HepG2 (cell line): ENCODE data around the gene ZNF235. TPM values are rescaled to one million over a fixed set of nuclear protein-coding genes. Genes with fewer than 3 reads are reported as not detected.

Source experiments
- ADNP ChIP-seq: sonication (generic); formaldehyde crosslinking; IDR thresholded peaks from 2 replicates; pipeline ENCODE4 v1.4.0; 2020; ENCODE audit warnings: missing genetic modification reagents
- ARNT2 ChIP-seq: sonication (generic); formaldehyde crosslinking; IDR thresholded peaks from 2 replicates; pipeline ENCODE4 v1.8.0; 2022; ENCODE audit warnings: mild to moderate bottlenecking, low read depth, missing genetic modification reagents, moderate library complexity
- FIP1L1 ChIP-seq: fragments of 200-400 bp; formaldehyde crosslinking; IDR thresholded peaks from 2 replicates; pipeline ENCODE4 v1.6.1; 2018; ENCODE audit warnings: low read depth, mild to moderate bottlenecking, low read length, moderate library complexity, borderline replicate concordance; ENCODE audit not compliant: insufficient read depth
- FOSL1 ChIP-seq: sonication (generic); formaldehyde crosslinking; IDR thresholded peaks from 2 replicates; pipeline ENCODE4 v1.9.0; 2021; ENCODE audit warnings: missing genetic modification reagents, borderline replicate concordance
- GABPB1 ChIP-seq: IDR thresholded peaks from 2 replicates; pipeline ENCODE4 v1.6.1; 2016; ENCODE audit warnings: mild to moderate bottlenecking, missing genetic modification reagents, moderate library complexity, missing compliant biosample characterization
- KLF16 ChIP-seq, 2 experiments: sonication (generic) in 1 of 2; formaldehyde crosslinking in 1 of 2; IDR thresholded peaks; 2 replicates each; pipeline versions ENCODE4 v1.6.1 to v1.8.0; 2016 to 2023; ENCODE audit warnings: missing genetic modification reagents in 2 of 2, missing compliant biosample characterization in 1 of 2
- MAFG ChIP-seq: sonication (generic); formaldehyde crosslinking; IDR thresholded peaks from 2 replicates; pipeline ENCODE4 v1.5.1; 2020; ENCODE audit warnings: mild to moderate bottlenecking, missing genetic modification reagents
- NBN ChIP-seq: fragments of 450-650 bp; conservative IDR thresholded peaks from 2 replicates; pipeline ENCODE4 v1.6.1; 2017
- NPAS2 ChIP-seq: sonication (generic); formaldehyde crosslinking; IDR thresholded peaks from 2 replicates; pipeline ENCODE4 v1.8.0; 2022; ENCODE audit warnings: mild to moderate bottlenecking, missing genetic modification reagents, borderline replicate concordance
- PHF21A ChIP-seq: sonication (generic); formaldehyde crosslinking; IDR thresholded peaks from 2 replicates; pipeline ENCODE4 v1.5.0; 2020; ENCODE audit warnings: mild to moderate bottlenecking, missing genetic modification reagents
- REL ChIP-seq: sonication (generic); formaldehyde crosslinking; conservative IDR thresholded peaks from 2 replicates; pipeline ENCODE4 v1.8.0; 2022; ENCODE audit warnings: mild to moderate bottlenecking, missing genetic modification reagents, moderate library complexity
- SETDB1 ChIP-seq: sonication (generic); formaldehyde crosslinking; IDR thresholded peaks from 2 replicates; pipeline ENCODE4 v1.5.1; 2020; ENCODE audit warnings: missing genetic modification reagents, mild to moderate bottlenecking, borderline replicate concordance
- ZBTB21 ChIP-seq: sonication (generic); formaldehyde crosslinking; IDR thresholded peaks from 2 replicates; pipeline ENCODE4 v1.4.0; 2020; ENCODE audit warnings: missing genetic modification reagents
- ZNF547 ChIP-seq: sonication (generic); formaldehyde crosslinking; IDR thresholded peaks from 2 replicates; pipeline ENCODE4 v1.5.1; 2020; ENCODE audit warnings: mild to moderate bottlenecking, missing genetic modification reagents
- ZNF556 ChIP-seq: sonication (generic); formaldehyde crosslinking; IDR thresholded peaks from 2 replicates; pipeline ENCODE4 v1.4.0; 2020; ENCODE audit warnings: mild to moderate bottlenecking, missing genetic modification reagents, borderline replicate concordance
- ZNF777 ChIP-seq: sonication (generic); formaldehyde crosslinking; IDR thresholded peaks from 2 replicates; pipeline ENCODE4 v1.4.0; 2020; ENCODE audit warnings: missing genetic modification reagents
- ZNF883 ChIP-seq: sonication (generic); formaldehyde crosslinking; IDR thresholded peaks from 2 replicates; pipeline ENCODE4 v1.5.1; 2020; ENCODE audit warnings: mild to moderate bottlenecking, missing genetic modification reagents; ENCODE audit errors: not compliant biosample characterization
- ZSCAN20 ChIP-seq: sonication (generic); formaldehyde crosslinking; IDR thresholded peaks from 2 replicates; pipeline ENCODE4 v1.4.0; 2020; ENCODE audit warnings: missing genetic modification reagents, mild to moderate bottlenecking, borderline replicate concordance
- polyA plus RNA-seq, 8 experiments: library from polyadenylated mRNA; depleted of rRNA in 3 of 8; stranded (reverse) in 7 of 8; unstranded in 1 of 8; fragments of >200 nt; fragmentation: Illumina TruSeq in 4 of 8; extraction: Trizol in 4 of 8; gene quantifications; 2 replicates each; pipeline versions ENCODE4 v1.2.1 to v1.2.3, GENCODE V29; 2011 to 2016; ENCODE audit warnings: low read depth in 4 of 8, missing spikeins in 1 of 8, mixed read lengths in 1 of 8; ENCODE audit not compliant: insufficient read depth in 1 of 8
- total RNA-seq, 5 experiments: library from RNA; depleted of rRNA; stranded (reverse); fragments of >200 nt; fragmentation: Illumina TruSeq; extraction: Trizol; gene quantifications; 2 replicates each; pipeline ENCODE4 v1.2.3, GENCODE V29; 2016; ENCODE audit warnings: low read depth in 1 of 5
- TF ChIP-seq, protein P1 (sequence below): sonication (generic); formaldehyde crosslinking; IDR thresholded peaks from 2 replicates; pipeline ENCODE4 v1.5.0; 2020; ENCODE audit warnings: mild to moderate bottlenecking, missing genetic modification reagents, borderline replicate concordance
- TF ChIP-seq, protein P2 (sequence below): IDR thresholded peaks from 2 replicates; pipeline ENCODE4 v1.6.1; 2018; ENCODE audit warnings: missing genetic modification reagents, mild to moderate bottlenecking, missing compliant biosample characterization
- TF ChIP-seq, protein P3 (sequence below): sonication (generic); formaldehyde crosslinking; IDR thresholded peaks from 2 replicates; pipeline ENCODE4 v1.4.0; 2020; ENCODE audit warnings: missing genetic modification reagents, borderline replicate concordance

Gene ZNF235
- total and polyA plus RNA-seq, 2 of the 13 experiments (the other 11 are each of a cell fraction or from before 2014, with no cell fraction given), result 4.8 to 5.5 TPM

DNA sequence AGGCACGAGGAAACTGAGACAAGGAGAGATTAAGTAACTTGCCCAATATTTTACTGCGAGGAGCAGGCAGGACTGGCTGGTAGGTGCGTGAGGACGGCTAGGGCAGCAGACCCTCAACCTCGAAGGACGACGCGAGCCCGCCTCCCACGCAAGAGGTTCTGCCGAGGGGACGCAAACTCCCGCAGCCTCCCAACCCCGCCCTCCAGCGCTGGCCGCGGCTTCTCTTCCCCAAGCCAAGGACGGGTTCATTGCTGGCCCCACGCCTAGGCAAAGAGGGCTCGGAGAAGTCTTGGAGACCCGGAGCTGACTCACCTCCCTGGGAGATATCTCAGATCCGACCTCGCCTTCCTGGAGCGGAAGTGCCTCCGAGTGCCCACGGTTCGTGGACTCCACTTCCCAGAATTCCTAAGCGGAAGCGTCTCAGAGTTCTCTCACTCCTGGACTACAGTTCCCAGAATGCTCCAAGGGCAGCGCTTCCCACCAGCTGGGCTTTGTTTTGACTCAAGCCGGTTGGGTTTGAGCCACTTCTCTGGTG is at the start of gene ZNF235 (continued):
- TF ChIP-seq KLF16 (CRISPR knock-in tag; IDR thresholded peaks at IDR 0.05) (peak in 1 of 2 experiments; percentile 59; a peak in 1 of 4 replicates), NPAS2 (CRISPR knock-in tag) (no peak), PHF21A (CRISPR knock-in tag) (no peak), ZSCAN20 (no peak; the same call in 1 of the 2 replicates), ZNF777 (CRISPR knock-in tag) (peak; percentile 68), ZNF883 (CRISPR knock-in tag) (peak; percentile 91), GABPB1 (CRISPR knock-in tag) (peak; percentile 97), FOSL1 (CRISPR knock-in tag) (no peak), ADNP (CRISPR knock-in tag) (no peak), SETDB1 (CRISPR knock-in tag) (no peak), ZNF547 (CRISPR knock-in tag) (peak; percentile 65; the same call in 1 of the 2 replicates), MAFG (no peak), ARNT2 (0 out of 2 replicates have a peak, but pooled peaks have one; percentile 24), NBN (no peak), REL (CRISPR knock-in tag) (no peak), ZBTB21 (no peak), ZNF556 (CRISPR knock-in tag) (no peak), FIP1L1 (no peak)
- TF ChIP-seq, protein P1, sequence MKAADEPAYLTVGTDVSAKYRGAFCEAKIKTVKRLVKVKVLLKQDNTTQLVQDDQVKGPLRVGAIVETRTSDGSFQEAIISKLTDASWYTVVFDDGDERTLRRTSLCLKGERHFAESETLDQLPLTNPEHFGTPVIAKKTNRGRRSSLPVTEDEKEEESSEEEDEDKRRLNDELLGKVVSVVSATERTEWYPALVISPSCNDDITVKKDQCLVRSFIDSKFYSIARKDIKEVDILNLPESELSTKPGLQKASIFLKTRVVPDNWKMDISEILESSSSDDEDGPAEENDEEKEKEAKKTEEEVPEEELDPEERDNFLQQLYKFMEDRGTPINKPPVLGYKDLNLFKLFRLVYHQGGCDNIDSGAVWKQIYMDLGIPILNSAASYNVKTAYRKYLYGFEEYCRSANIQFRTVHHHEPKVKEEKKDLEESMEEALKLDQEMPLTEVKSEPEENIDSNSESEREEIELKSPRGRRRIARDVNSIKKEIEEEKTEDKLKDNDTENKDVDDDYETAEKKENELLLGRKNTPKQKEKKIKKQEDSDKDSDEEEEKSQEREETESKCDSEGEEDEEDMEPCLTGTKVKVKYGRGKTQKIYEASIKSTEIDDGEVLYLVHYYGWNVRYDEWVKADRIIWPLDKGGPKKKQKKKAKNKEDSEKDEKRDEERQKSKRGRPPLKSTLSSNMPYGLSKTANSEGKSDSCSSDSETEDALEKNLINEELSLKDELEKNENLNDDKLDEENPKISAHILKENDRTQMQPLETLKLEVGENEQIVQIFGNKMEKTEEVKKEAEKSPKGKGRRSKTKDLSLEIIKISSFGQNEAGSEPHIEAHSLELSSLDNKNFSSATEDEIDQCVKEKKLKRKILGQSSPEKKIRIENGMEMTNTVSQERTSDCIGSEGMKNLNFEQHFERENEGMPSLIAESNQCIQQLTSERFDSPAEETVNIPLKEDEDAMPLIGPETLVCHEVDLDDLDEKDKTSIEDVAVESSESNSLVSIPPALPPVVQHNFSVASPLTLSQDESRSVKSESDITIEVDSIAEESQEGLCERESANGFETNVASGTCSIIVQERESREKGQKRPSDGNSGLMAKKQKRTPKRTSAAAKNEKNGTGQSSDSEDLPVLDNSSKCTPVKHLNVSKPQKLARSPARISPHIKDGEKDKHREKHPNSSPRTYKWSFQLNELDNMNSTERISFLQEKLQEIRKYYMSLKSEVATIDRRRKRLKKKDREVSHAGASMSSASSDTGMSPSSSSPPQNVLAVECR (CRISPR knock-in tag), result peak; percentile 84; the same call in 1 of the 2 replicates
- TF ChIP-seq, protein P2, sequence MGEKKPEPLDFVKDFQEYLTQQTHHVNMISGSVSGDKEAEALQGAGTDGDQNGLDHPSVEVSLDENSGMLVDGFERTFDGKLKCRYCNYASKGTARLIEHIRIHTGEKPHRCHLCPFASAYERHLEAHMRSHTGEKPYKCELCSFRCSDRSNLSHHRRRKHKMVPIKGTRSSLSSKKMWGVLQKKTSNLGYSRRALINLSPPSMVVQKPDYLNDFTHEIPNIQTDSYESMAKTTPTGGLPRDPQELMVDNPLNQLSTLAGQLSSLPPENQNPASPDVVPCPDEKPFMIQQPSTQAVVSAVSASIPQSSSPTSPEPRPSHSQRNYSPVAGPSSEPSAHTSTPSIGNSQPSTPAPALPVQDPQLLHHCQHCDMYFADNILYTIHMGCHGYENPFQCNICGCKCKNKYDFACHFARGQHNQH, result peak; percentile 73; the same call in 1 of the 2 replicates
- TF ChIP-seq, protein P3, sequence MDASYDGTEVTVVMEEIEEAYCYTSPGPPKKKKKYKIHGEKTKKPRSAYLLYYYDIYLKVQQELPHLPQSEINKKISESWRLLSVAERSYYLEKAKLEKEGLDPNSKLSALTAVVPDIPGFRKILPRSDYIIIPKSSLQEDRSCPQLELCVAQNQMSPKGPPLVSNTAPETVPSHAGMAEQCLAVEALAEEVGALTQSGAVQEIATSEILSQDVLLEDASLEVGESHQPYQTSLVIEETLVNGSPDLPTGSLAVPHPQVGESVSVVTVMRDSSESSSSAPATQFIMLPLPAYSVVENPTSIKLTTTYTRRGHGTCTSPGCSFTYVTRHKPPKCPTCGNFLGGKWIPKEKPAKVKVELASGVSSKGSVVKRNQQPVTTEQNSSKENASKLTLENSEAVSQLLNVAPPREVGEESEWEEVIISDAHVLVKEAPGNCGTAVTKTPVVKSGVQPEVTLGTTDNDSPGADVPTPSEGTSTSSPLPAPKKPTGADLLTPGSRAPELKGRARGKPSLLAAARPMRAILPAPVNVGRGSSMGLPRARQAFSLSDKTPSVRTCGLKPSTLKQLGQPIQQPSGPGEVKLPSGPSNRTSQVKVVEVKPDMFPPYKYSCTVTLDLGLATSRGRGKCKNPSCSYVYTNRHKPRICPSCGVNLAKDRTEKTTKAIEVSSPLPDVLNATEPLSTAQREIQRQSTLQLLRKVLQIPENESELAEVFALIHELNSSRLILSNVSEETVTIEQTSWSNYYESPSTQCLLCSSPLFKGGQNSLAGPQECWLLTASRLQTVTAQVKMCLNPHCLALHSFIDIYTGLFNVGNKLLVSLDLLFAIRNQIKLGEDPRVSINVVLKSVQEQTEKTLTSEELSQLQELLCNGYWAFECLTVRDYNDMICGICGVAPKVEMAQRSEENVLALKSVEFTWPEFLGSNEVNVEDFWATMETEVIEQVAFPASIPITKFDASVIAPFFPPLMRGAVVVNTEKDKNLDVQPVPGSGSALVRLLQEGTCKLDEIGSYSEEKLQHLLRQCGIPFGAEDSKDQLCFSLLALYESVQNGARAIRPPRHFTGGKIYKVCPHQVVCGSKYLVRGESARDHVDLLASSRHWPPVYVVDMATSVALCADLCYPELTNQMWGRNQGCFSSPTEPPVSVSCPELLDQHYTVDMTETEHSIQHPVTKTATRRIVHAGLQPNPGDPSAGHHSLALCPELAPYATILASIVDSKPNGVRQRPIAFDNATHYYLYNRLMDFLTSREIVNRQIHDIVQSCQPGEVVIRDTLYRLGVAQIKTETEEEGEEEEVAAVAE (CRISPR knock-in tag), result peak; percentile 49; the same call in 1 of the 2 replicates
